ENCODE data around the gene PIK3C3.

- TF ChIP-seq CTCF (IDR thresholded peaks at IDR 0.05) (no peak), POLR2A (IDR thresholded peaks at IDR 0.05) (no peak), EP300 (IDR thresholded peaks at IDR 0.05) (no peak)
These were observed 119.7 kb downstream of the PIK3C3 start for GRCh38 chr18:42074704-42075103.
